HL-60 (cell line): ENCODE data around the gene PDCD6IP.
A peak's percentile ranks its signal among the peaks of the same experiment; 100 is the strongest.

Source experiments
- DNase-seq, 2 experiments: peaks; one replicate each; pipeline ENCODE4 v3.0.0-alpha.2; 2010 to 2020; ENCODE audit warnings: low read depth in 1 of 2, low spot score in 1 of 2
- H3K27ac ChIP-seq: fragments of 250-450 bp; sonication (Bioruptor Pico); replicated peaks from 2 replicates; pipeline ENCODE4 v1.5.1; 2020; ENCODE audit warnings: mild to moderate bottlenecking, moderate library complexity
- H3K27me3 ChIP-seq: fragments of 250-450 bp; sonication (Bioruptor Pico); 2 replicates; pipeline ENCODE4 v1.5.1; 2021; ENCODE audit warnings: mild to moderate bottlenecking, moderate library complexity; ENCODE audit not compliant: insufficient read depth, poor library complexity, severe bottlenecking
- H3K4me3 ChIP-seq: replicated peaks from 2 replicates; pipeline ENCODE4 v1.5.1; 2011; ENCODE audit warnings: mild to moderate bottlenecking, control low read depth, low read length; ENCODE audit not compliant: insufficient read depth
- GABPA ChIP-seq: IDR thresholded peaks from 2 replicates; pipeline ENCODE4 v1.6.1; 2012; ENCODE audit warnings: low read depth
- POLR2AphosphoS5 ChIP-seq: IDR thresholded peaks from 2 replicates; pipeline ENCODE4 v1.6.1; 2012; ENCODE audit warnings: low read depth
- SPI1 ChIP-seq: IDR thresholded peaks from 2 replicates; pipeline ENCODE4 v1.6.1; 2012; ENCODE audit warnings: low read depth, mild to moderate bottlenecking, borderline replicate concordance
- long read RNA-seq: library from polyadenylated mRNA; unstranded; transcript quantifications from one replicate; pipeline ENCODE4 v2.0.0, GENCODE V29; 2020
- TF ChIP-seq, protein P1 (sequence below): IDR thresholded peaks from 2 replicates; pipeline ENCODE4 v1.6.1; 2012; ENCODE audit warnings: low read depth; ENCODE audit not compliant: insufficient replicate concordance
- TF ChIP-seq, protein P2 (sequence below): IDR thresholded peaks from one replicate; pipeline ENCODE4 v1.5.1; 2011; ENCODE audit warnings: low read length, control low read depth, inconsistent platforms; ENCODE audit not compliant: insufficient read depth

Gene PDCD6IP, protein sequence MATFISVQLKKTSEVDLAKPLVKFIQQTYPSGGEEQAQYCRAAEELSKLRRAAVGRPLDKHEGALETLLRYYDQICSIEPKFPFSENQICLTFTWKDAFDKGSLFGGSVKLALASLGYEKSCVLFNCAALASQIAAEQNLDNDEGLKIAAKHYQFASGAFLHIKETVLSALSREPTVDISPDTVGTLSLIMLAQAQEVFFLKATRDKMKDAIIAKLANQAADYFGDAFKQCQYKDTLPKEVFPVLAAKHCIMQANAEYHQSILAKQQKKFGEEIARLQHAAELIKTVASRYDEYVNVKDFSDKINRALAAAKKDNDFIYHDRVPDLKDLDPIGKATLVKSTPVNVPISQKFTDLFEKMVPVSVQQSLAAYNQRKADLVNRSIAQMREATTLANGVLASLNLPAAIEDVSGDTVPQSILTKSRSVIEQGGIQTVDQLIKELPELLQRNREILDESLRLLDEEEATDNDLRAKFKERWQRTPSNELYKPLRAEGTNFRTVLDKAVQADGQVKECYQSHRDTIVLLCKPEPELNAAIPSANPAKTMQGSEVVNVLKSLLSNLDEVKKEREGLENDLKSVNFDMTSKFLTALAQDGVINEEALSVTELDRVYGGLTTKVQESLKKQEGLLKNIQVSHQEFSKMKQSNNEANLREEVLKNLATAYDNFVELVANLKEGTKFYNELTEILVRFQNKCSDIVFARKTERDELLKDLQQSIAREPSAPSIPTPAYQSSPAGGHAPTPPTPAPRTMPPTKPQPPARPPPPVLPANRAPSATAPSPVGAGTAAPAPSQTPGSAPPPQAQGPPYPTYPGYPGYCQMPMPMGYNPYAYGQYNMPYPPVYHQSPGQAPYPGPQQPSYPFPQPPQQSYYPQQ
- long read RNA-seq, full-length matches to known transcripts = 584 of 666 reads
- long read RNA-seq, partial matches to known transcripts = 34 of 666 reads
- long read RNA-seq, other reads (novel, unspliced or antisense) = 48 of 666 reads

DNA sequence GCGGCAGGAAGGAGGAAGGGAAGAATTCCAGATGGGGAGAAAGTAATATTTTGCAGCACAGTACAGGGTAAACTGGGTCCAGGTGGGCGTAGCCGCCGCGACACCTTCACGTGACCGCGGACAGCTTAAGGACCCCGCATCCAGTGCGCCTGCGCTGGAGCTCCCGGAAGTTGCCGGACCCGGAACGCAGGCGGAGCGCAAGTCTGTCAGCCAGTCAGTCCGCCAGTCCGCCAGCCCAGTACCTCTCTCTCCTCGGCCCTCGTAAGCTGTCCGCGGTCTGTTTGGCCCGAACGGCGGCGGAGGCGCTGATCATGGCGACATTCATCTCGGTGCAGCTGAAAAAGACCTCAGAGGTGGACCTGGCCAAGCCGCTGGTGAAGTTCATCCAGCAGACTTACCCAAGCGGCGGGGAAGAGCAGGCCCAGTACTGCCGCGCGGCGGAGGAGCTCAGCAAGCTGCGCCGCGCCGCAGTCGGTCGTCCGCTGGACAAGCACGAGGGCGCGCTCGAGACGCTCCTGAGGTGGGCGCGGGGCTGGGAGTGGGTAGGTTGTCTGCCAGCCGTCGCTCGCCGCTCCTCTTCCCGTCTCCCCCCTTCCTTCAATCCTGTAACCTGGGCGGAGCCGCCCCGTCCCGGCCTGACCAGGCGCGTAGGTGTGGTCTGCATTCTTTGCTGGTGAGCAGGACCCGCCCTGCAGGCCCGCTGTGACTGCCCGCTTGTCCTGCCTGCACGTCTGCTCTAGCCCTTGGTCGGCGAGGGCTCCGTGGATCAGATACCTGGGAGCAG is at the start of gene PDCD6IP:
Gene PDCD6IP (plus strand): TSS at position 213 of the 784 bp plus-strand sequence. CDS start 99 bp downstream, at position 312.
- DNase-seq = peak; percentile 88 to 91
- Histone ChIP-seq H3K4me3 (peak within 1 kb of the TSS; percentile 95), H3K27me3 (no peaks in the 10 kb centered on the region), H3K27ac (peak within 1 kb of the TSS; percentile 93)
- TF ChIP-seq, protein P1, sequence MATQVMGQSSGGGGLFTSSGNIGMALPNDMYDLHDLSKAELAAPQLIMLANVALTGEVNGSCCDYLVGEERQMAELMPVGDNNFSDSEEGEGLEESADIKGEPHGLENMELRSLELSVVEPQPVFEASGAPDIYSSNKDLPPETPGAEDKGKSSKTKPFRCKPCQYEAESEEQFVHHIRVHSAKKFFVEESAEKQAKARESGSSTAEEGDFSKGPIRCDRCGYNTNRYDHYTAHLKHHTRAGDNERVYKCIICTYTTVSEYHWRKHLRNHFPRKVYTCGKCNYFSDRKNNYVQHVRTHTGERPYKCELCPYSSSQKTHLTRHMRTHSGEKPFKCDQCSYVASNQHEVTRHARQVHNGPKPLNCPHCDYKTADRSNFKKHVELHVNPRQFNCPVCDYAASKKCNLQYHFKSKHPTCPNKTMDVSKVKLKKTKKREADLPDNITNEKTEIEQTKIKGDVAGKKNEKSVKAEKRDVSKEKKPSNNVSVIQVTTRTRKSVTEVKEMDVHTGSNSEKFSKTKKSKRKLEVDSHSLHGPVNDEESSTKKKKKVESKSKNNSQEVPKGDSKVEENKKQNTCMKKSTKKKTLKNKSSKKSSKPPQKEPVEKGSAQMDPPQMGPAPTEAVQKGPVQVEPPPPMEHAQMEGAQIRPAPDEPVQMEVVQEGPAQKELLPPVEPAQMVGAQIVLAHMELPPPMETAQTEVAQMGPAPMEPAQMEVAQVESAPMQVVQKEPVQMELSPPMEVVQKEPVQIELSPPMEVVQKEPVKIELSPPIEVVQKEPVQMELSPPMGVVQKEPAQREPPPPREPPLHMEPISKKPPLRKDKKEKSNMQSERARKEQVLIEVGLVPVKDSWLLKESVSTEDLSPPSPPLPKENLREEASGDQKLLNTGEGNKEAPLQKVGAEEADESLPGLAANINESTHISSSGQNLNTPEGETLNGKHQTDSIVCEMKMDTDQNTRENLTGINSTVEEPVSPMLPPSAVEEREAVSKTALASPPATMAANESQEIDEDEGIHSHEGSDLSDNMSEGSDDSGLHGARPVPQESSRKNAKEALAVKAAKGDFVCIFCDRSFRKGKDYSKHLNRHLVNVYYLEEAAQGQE = peak; percentile 47
- TF ChIP-seq SPI1 (no peak), GABPA (peak; percentile 97), POLR2AphosphoS5 (peak; percentile 89)
- TF ChIP-seq, protein P2, sequence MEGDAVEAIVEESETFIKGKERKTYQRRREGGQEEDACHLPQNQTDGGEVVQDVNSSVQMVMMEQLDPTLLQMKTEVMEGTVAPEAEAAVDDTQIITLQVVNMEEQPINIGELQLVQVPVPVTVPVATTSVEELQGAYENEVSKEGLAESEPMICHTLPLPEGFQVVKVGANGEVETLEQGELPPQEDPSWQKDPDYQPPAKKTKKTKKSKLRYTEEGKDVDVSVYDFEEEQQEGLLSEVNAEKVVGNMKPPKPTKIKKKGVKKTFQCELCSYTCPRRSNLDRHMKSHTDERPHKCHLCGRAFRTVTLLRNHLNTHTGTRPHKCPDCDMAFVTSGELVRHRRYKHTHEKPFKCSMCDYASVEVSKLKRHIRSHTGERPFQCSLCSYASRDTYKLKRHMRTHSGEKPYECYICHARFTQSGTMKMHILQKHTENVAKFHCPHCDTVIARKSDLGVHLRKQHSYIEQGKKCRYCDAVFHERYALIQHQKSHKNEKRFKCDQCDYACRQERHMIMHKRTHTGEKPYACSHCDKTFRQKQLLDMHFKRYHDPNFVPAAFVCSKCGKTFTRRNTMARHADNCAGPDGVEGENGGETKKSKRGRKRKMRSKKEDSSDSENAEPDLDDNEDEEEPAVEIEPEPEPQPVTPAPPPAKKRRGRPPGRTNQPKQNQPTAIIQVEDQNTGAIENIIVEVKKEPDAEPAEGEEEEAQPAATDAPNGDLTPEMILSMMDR = no peak

DNA sequence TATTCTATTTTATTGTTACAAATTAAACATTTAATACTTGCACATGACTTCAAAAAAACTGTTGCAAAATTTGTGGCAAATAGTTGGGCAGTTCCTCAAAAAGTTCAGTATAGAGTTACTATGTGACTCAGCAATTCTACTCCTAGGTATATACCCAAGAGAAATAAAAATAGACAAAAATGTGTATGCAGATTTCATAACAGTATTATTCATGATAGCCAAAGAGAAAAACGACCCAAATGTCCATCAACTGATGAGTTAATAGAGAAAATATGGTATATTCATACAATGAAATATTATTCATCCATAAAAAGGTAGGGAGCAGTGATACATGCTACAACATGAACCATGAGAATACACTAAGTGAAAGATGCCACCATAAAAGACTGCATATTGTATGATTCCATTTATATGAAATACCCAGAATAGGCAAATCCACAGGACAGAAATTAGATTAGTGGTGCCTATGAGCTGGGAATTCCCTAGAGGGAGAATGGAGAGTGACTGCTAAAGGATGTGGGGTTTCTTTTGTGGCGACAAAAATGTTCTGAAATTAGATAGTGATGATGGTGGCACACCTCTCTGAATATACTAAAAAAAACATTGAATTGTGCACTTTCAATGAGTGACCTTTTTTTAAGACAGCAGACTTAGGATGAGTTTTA is 48.8 kb upstream of the PDCD6IP start:
- peak; percentile 42 to 61 for DNase-seq
- H3K4me3 ChIP-seq = no peak overlapping the region
- TF ChIP-seq SPI1 (peak; percentile 96), POLR2AphosphoS5 (no peak)
- TF ChIP-seq, protein P2 = no peak

DNA sequence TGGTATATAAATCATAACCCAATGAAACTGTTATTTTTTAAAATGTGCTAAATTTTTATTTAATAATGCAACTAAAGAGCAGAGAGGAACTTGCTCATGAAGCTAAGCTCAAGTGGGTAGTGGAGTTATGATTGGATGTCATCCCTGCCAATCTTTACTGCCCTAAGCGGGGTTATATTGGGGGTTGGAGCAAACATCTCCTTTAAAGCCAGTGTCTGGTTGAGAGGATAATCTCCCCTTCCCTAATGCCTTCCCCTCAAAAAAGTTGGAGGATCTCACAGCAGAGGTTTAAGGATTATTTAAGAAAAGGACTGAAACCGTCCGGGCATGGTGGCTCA is 48.2 kb upstream of the PDCD6IP start:
- TF ChIP-seq GABPA (no peak), SPI1 (no peak), POLR2AphosphoS5 (no peak)
- TF ChIP-seq, protein P1 = no peak
- TF ChIP-seq, protein P2 = no peak
- H3K27ac ChIP-seq = peak overlapping the region; percentile 39
- no peak overlapping the region for H3K4me3 ChIP-seq
- no peaks in the 10 kb centered on the region for H3K27me3 ChIP-seq
- no peak for DNase-seq

More for the DNA sequence above, 48.8 kb upstream of the PDCD6IP start:
- H3K27ac ChIP-seq = peak overlapping the region; percentile 39
- no peaks in the 10 kb centered on the region for H3K27me3 ChIP-seq
